ENCODE results near the gene SPTBN4.

SPTBN4 gene

GRCh38 chr19:40419066-40419612, 47.7 kb upstream of the SPTBN4 start (continued):
- TF ChIP-seq ZNF488 (tag by site-specific recombination; IDR thresholded peaks at IDR 0.05) (no peak), ZNF133 (tag by site-specific recombination; IDR thresholded peaks at IDR 0.05) (no peak), ZNF585B (tag by site-specific recombination; IDR thresholded peaks at IDR 0.05) (no peak), REST (tag by site-specific recombination; IDR thresholded peaks at IDR 0.05) (no peak), ZNF768 (tag by site-specific recombination; IDR thresholded peaks at IDR 0.05) (no peak), ZEB2 (tag by site-specific recombination; IDR thresholded peaks at IDR 0.05) (no peak), ZNF791 (tag by site-specific recombination; IDR thresholded peaks at IDR 0.05) (peak; percentile 51; the same call in 1 of the 2 replicates), ZSCAN16 (tag by site-specific recombination; IDR thresholded peaks at IDR 0.05) (no peak), MEIS1 (CRISPR knock-in tag; IDR thresholded peaks at IDR 0.05; ENCODE audit: borderline replicate concordance) (no peak), ZNF140 (tag by site-specific recombination; IDR thresholded peaks at IDR 0.05) (no peak), ZNF664 (tag by site-specific recombination; IDR thresholded peaks at IDR 0.05) (no peak), ZIC2 (tag by site-specific recombination; IDR thresholded peaks at IDR 0.05) (0 out of 2 replicates have a peak, but pooled peaks have one; percentile 33), IKZF3 (tag by site-specific recombination; IDR thresholded peaks at IDR 0.05) (no peak), ZNF561 (tag by site-specific recombination; IDR thresholded peaks at IDR 0.05; ENCODE audit: borderline replicate concordance) (no peak), ZNF747 (tag by site-specific recombination; IDR thresholded peaks at IDR 0.05) (0 out of 2 replicates have a peak, but pooled peaks have one; percentile 91), ZNF558 (tag by site-specific recombination; IDR thresholded peaks at IDR 0.05) (no peak), MZF1 (tag by site-specific recombination; IDR thresholded peaks at IDR 0.05; ENCODE audit: borderline replicate concordance) (no peak), ZBTB26 (tag by site-specific recombination; optimal IDR thresholded peaks at IDR 0.05) (peak; percentile 10), INSM2 (tag by site-specific recombination; IDR thresholded peaks at IDR 0.05) (no peak), ZNF623 (tag by site-specific recombination; IDR thresholded peaks at IDR 0.05) (no peak), ZFP3 (tag by site-specific recombination; IDR thresholded peaks at IDR 0.05; ENCODE audit: low read depth) (no peak), ZNF366 (tag by site-specific recombination; conservative IDR thresholded peaks at IDR 0.05) (peak; percentile 69), ZNF10 (tag by site-specific recombination; IDR thresholded peaks at IDR 0.05) (no peak), KLF7 (tag by site-specific recombination; IDR thresholded peaks at IDR 0.05; ENCODE audit: borderline replicate concordance) (0 out of 2 replicates have a peak, but pooled peaks have one; percentile 34), ZNF274 (IDR thresholded peaks at IDR 0.05; ENCODE audit: low read length) (no peak), ZNF274 (tag by site-specific recombination; IDR thresholded peaks at IDR 0.05; ENCODE audit: borderline replicate concordance) (0 out of 2 replicates have a peak, but pooled peaks have one; percentile 48), ZNF311 (tag by site-specific recombination; IDR thresholded peaks at IDR 0.05; ENCODE audit: borderline replicate concordance) (peak; percentile 81; the same call in 1 of the 2 replicates), ZBTB8A (tag by site-specific recombination; IDR thresholded peaks at IDR 0.05) (no peak; the same call in 1 of the 2 replicates), KLF16 (tag by site-specific recombination; IDR thresholded peaks at IDR 0.05) (no peak)
- TF ChIP-seq, protein P1, sequence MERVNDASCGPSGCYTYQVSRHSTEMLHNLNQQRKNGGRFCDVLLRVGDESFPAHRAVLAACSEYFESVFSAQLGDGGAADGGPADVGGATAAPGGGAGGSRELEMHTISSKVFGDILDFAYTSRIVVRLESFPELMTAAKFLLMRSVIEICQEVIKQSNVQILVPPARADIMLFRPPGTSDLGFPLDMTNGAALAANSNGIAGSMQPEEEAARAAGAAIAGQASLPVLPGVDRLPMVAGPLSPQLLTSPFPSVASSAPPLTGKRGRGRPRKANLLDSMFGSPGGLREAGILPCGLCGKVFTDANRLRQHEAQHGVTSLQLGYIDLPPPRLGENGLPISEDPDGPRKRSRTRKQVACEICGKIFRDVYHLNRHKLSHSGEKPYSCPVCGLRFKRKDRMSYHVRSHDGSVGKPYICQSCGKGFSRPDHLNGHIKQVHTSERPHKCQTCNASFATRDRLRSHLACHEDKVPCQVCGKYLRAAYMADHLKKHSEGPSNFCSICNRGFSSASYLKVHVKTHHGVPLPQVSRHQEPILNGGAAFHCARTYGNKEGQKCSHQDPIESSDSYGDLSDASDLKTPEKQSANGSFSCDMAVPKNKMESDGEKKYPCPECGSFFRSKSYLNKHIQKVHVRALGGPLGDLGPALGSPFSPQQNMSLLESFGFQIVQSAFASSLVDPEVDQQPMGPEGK (tag by site-specific recombination; IDR thresholded peaks at IDR 0.05) = peak; percentile 41; the same call in 1 of the 2 replicates
- TF ChIP-seq, protein P2, sequence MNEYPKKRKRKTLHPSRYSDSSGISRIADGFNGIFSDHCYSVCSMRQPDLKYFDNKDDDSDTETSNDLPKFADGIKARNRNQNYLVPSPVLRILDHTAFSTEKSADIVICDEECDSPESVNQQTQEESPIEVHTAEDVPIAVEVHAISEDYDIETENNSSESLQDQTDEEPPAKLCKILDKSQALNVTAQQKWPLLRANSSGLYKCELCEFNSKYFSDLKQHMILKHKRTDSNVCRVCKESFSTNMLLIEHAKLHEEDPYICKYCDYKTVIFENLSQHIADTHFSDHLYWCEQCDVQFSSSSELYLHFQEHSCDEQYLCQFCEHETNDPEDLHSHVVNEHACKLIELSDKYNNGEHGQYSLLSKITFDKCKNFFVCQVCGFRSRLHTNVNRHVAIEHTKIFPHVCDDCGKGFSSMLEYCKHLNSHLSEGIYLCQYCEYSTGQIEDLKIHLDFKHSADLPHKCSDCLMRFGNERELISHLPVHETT (tag by site-specific recombination; IDR thresholded peaks at IDR 0.05) = no peak

Data from HEK293 (cell line).